Testis (tissue), 2 donors: ENCODE results near the gene SMIM43.

Experiments used
- POLR2A ChIP-seq: fragments of 450-650 bp; IDR thresholded peaks from one replicate; pipeline ENCODE4 v1.6.1; 2017; ENCODE audit warnings: antibody characterized with exemption, mild to moderate bottlenecking, moderate library complexity
- TF ChIP-seq, protein P1 (sequence below), 3 experiments: fragments of 450-650 bp in 2 of 3; fragments of 200-600 bp in 1 of 3; sonication (generic) in 1 of 3; IDR thresholded peaks; one replicate each; pipeline ENCODE4 v1.5.1; 2016 to 2019; ENCODE audit warnings: antibody characterized with exemption in 3 of 3, mild to moderate bottlenecking in 2 of 3, moderate library complexity in 1 of 3

GRCh38 chr4:121728066-121728465, 36.9 kb downstream of the SMIM43 start:
- TF ChIP-seq, protein P1, sequence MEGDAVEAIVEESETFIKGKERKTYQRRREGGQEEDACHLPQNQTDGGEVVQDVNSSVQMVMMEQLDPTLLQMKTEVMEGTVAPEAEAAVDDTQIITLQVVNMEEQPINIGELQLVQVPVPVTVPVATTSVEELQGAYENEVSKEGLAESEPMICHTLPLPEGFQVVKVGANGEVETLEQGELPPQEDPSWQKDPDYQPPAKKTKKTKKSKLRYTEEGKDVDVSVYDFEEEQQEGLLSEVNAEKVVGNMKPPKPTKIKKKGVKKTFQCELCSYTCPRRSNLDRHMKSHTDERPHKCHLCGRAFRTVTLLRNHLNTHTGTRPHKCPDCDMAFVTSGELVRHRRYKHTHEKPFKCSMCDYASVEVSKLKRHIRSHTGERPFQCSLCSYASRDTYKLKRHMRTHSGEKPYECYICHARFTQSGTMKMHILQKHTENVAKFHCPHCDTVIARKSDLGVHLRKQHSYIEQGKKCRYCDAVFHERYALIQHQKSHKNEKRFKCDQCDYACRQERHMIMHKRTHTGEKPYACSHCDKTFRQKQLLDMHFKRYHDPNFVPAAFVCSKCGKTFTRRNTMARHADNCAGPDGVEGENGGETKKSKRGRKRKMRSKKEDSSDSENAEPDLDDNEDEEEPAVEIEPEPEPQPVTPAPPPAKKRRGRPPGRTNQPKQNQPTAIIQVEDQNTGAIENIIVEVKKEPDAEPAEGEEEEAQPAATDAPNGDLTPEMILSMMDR (IDR thresholded peaks at IDR 0.05): no peak
- TF ChIP-seq POLR2A: no peak
